HCT116 (cell line): ENCODE results near the gene COX7A2L.

Experiments
- ELF1 ChIP-seq: IDR thresholded peaks from 2 replicates; pipeline ENCODE4 v1.6.1; 2012; ENCODE audit warnings: low read depth, borderline replicate concordance
- EZH2phosphoT487 ChIP-seq: fragments of 200-600 bp; IDR thresholded peaks from 2 replicates; pipeline ENCODE4 v1.6.1; 2018; ENCODE audit warnings: antibody characterized with exemption, borderline replicate concordance
- POLR2AphosphoS5 ChIP-seq: IDR thresholded peaks from 2 replicates; pipeline ENCODE4 v1.6.1; 2011; ENCODE audit warnings: mild to moderate bottlenecking, low read depth, low read length, moderate library complexity
- ZNF274 ChIP-seq: fragments of 200-500 bp; sonication (Bioruptor generic); IDR thresholded peaks from 2 replicates; pipeline ENCODE4 v1.6.1; 2014; ENCODE audit warnings: mild to moderate bottlenecking, low read depth, low read length, inconsistent platforms
- TF ChIP-seq, protein P1 (sequence below), 3 experiments: fragments of 200-600 bp in 1 of 3; sonication (generic) in 1 of 3; IDR thresholded peaks in 2 of 3; conservative IDR thresholded peaks in 1 of 3; 2 replicates each; pipeline ENCODE4 v1.5.1; 2012 to 2017; ENCODE audit warnings: low read depth in 2 of 3, low read length in 2 of 3, antibody characterized with exemption in 1 of 3, borderline replicate concordance in 1 of 3, control low read depth in 1 of 3, mild to moderate bottlenecking in 1 of 3, mixed read lengths in 1 of 3, mixed run types in 1 of 3, moderate library complexity in 1 of 3; ENCODE audit not compliant: insufficient read depth in 1 of 3
- TF ChIP-seq, protein P2 (sequence below): IDR thresholded peaks from 2 replicates; pipeline ENCODE4 v1.6.1; 2012; ENCODE audit warnings: low read depth

DNA sequence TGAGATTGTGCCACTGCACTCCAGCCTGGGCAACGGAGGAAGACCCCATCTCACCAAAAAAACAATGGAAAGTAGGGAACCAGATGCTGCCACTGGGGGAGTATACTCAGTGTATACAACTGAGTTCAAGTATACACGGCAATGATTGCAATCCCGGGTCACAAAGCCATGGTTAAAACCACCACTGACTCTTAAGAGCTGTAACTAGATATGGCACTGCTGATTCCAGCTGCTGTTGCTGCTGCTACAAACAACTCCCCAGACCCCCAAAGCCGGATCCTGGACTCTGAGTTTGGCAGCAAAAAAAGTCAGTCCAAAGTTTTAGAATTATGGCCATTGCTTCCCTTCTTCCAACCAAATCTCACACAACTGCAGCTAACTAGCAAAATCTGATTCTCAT lies 43.7 kb upstream of the COX7A2L start:
- TF ChIP-seq POLR2AphosphoS5 (no peak), ZNF274 (no peak), EZH2phosphoT487 (no peak), ELF1 (no peak)
- TF ChIP-seq, protein P1, sequence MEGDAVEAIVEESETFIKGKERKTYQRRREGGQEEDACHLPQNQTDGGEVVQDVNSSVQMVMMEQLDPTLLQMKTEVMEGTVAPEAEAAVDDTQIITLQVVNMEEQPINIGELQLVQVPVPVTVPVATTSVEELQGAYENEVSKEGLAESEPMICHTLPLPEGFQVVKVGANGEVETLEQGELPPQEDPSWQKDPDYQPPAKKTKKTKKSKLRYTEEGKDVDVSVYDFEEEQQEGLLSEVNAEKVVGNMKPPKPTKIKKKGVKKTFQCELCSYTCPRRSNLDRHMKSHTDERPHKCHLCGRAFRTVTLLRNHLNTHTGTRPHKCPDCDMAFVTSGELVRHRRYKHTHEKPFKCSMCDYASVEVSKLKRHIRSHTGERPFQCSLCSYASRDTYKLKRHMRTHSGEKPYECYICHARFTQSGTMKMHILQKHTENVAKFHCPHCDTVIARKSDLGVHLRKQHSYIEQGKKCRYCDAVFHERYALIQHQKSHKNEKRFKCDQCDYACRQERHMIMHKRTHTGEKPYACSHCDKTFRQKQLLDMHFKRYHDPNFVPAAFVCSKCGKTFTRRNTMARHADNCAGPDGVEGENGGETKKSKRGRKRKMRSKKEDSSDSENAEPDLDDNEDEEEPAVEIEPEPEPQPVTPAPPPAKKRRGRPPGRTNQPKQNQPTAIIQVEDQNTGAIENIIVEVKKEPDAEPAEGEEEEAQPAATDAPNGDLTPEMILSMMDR (IDR thresholded peaks at IDR 0.05 in 2 of 3, conservative IDR thresholded peaks at IDR 0.05 in 1 of 3; ENCODE audit: borderline replicate concordance in 1 of 3, insufficient read depth in 1 of 3, low read depth in 2 of 3, low read length in 2 of 3) = no peak
- TF ChIP-seq, protein P2, sequence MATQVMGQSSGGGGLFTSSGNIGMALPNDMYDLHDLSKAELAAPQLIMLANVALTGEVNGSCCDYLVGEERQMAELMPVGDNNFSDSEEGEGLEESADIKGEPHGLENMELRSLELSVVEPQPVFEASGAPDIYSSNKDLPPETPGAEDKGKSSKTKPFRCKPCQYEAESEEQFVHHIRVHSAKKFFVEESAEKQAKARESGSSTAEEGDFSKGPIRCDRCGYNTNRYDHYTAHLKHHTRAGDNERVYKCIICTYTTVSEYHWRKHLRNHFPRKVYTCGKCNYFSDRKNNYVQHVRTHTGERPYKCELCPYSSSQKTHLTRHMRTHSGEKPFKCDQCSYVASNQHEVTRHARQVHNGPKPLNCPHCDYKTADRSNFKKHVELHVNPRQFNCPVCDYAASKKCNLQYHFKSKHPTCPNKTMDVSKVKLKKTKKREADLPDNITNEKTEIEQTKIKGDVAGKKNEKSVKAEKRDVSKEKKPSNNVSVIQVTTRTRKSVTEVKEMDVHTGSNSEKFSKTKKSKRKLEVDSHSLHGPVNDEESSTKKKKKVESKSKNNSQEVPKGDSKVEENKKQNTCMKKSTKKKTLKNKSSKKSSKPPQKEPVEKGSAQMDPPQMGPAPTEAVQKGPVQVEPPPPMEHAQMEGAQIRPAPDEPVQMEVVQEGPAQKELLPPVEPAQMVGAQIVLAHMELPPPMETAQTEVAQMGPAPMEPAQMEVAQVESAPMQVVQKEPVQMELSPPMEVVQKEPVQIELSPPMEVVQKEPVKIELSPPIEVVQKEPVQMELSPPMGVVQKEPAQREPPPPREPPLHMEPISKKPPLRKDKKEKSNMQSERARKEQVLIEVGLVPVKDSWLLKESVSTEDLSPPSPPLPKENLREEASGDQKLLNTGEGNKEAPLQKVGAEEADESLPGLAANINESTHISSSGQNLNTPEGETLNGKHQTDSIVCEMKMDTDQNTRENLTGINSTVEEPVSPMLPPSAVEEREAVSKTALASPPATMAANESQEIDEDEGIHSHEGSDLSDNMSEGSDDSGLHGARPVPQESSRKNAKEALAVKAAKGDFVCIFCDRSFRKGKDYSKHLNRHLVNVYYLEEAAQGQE = no peak
